Mammary epithelial cell (primary cell): ENCODE measurements around the gene SPEM1.

ENCODE experiments used
- EZH2 ChIP-seq: IDR thresholded peaks from 2 replicates; pipeline ENCODE4 v1.6.1; 2012; ENCODE audit warnings: low read length, inconsistent platforms, borderline replicate concordance
- TF ChIP-seq, protein P1 (sequence below), 2 donors: IDR thresholded peaks in 1 of 2; conservative IDR thresholded peaks in 1 of 2; 2 replicates each; pipeline ENCODE4 v1.5.1; 2011 to 2012; ENCODE audit warnings: inconsistent platforms in 2 of 2, low read length in 2 of 2, mild to moderate bottlenecking in 2 of 2, control low read depth in 1 of 2, low read depth in 1 of 2; ENCODE audit not compliant: insufficient read depth in 1 of 2; ENCODE audit errors: extremely low read depth in 1 of 2

DNA sequence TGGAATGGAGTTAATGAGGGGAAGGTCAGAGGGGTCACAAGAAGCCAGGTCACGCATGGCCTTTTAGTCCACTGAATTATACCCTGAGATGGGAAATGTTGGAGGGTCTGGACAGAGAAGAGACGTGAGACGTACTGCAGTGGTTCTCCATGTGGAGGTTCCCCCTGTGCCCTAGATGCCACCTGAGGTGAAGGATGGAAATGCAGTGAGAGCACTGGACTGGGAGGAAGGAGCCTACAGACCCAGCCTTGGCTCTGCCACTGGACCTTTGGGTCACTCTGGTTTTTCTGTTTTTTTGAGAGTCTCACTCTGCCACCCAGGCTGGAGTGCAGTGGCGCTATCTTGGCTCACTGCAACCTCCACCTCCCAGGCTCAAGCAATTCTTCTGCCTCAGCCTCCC lies 24.0 kb upstream of the SPEM1 start:
- TF ChIP-seq, protein P1, sequence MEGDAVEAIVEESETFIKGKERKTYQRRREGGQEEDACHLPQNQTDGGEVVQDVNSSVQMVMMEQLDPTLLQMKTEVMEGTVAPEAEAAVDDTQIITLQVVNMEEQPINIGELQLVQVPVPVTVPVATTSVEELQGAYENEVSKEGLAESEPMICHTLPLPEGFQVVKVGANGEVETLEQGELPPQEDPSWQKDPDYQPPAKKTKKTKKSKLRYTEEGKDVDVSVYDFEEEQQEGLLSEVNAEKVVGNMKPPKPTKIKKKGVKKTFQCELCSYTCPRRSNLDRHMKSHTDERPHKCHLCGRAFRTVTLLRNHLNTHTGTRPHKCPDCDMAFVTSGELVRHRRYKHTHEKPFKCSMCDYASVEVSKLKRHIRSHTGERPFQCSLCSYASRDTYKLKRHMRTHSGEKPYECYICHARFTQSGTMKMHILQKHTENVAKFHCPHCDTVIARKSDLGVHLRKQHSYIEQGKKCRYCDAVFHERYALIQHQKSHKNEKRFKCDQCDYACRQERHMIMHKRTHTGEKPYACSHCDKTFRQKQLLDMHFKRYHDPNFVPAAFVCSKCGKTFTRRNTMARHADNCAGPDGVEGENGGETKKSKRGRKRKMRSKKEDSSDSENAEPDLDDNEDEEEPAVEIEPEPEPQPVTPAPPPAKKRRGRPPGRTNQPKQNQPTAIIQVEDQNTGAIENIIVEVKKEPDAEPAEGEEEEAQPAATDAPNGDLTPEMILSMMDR (conservative IDR thresholded peaks at IDR 0.05 in 1 of 2, IDR thresholded peaks at IDR 0.05 in 1 of 2; ENCODE audit: extremely low read depth in 1 of 2, insufficient read depth in 1 of 2, low read depth in 1 of 2, low read length in 2 of 2): no peak
- no peak for TF ChIP-seq EZH2
